HepG2 (cell line): Measurements from ENCODE around the gene GPR17. TPM values are rescaled to one million over a fixed set of nuclear protein-coding genes. Genes with fewer than 3 reads are reported as not detected.

Source experiments
- CHD4 ChIP-seq: fragments of 200-600 bp; sonication (generic); IDR thresholded peaks from 2 replicates; pipeline ENCODE4 v1.7.0; 2017; ENCODE audit warnings: mild to moderate bottlenecking, low read length, borderline replicate concordance
- HNF4A ChIP-seq: sonication (generic); formaldehyde crosslinking; IDR thresholded peaks from 2 replicates; pipeline ENCODE4 v1.4.0; 2020; ENCODE audit warnings: missing genetic modification reagents
- MED1 ChIP-seq: sonication (generic); formaldehyde crosslinking; IDR thresholded peaks from 2 replicates; pipeline ENCODE4 v1.4.0; 2020; ENCODE audit warnings: missing genetic modification reagents
- MTF2 ChIP-seq: sonication (generic); formaldehyde crosslinking; IDR thresholded peaks from 2 replicates; pipeline ENCODE4 v1.5.0; 2020; ENCODE audit warnings: missing genetic modification reagents, borderline replicate concordance
- ONECUT2 ChIP-seq: sonication (generic); formaldehyde crosslinking; IDR thresholded peaks from 2 replicates; pipeline ENCODE4 v1.4.0; 2020; ENCODE audit warnings: missing genetic modification reagents
- SALL2 ChIP-seq: sonication (generic); formaldehyde crosslinking; IDR thresholded peaks from 2 replicates; pipeline ENCODE4 v1.8.1; 2023; ENCODE audit warnings: mild to moderate bottlenecking, missing genetic modification reagents, inconsistent platforms
- SMAD3 ChIP-seq: sonication (generic); formaldehyde crosslinking; IDR thresholded peaks from 2 replicates; pipeline ENCODE4 v1.4.0; 2020; ENCODE audit warnings: missing genetic modification reagents
- SRSF1 ChIP-seq: fragments of 200-400 bp; formaldehyde crosslinking; optimal IDR thresholded peaks from 2 replicates; pipeline ENCODE3; 2017; ENCODE audit warnings: mild to moderate bottlenecking, low read depth, low read length, moderate library complexity
- TAF15 ChIP-seq: fragments of 200-400 bp; formaldehyde crosslinking; IDR thresholded peaks from one replicate; pipeline ENCODE4 v1.6.1; 2018; ENCODE audit warnings: mild to moderate bottlenecking, low read depth, low read length; ENCODE audit not compliant: poor library complexity, severe bottlenecking
- THYN1 ChIP-seq: sonication (generic); formaldehyde crosslinking; IDR thresholded peaks from 2 replicates; pipeline ENCODE4 v1.8.1; 2023; ENCODE audit warnings: low read depth, mild to moderate bottlenecking, moderate library complexity, missing genetic modification reagents, borderline replicate concordance
- ZFP36L1 ChIP-seq: sonication (generic); formaldehyde crosslinking; IDR thresholded peaks from 2 replicates; pipeline ENCODE4 v1.8.0; 2022; ENCODE audit warnings: mild to moderate bottlenecking, missing genetic modification reagents, moderate library complexity
- ZNF260 ChIP-seq: sonication (generic); formaldehyde crosslinking; IDR thresholded peaks from 2 replicates; pipeline ENCODE4 v1.4.0; 2020; ENCODE audit warnings: missing genetic modification reagents, low read depth, mild to moderate bottlenecking, borderline replicate concordance
- ZNF367 ChIP-seq: sonication (generic); formaldehyde crosslinking; IDR thresholded peaks from 2 replicates; pipeline ENCODE4 v1.4.0; 2020; ENCODE audit warnings: missing genetic modification reagents, borderline replicate concordance
- ZNF709 ChIP-seq: sonication (generic); formaldehyde crosslinking; IDR thresholded peaks from 2 replicates; pipeline ENCODE4 v1.5.0; 2020; ENCODE audit warnings: mild to moderate bottlenecking, missing genetic modification reagents
- ZNF775 ChIP-seq: sonication (generic); formaldehyde crosslinking; IDR thresholded peaks from 2 replicates; pipeline ENCODE4 v1.4.0; 2020; ENCODE audit warnings: missing genetic modification reagents, mild to moderate bottlenecking, moderate library complexity, borderline replicate concordance
- ZNF780A ChIP-seq: sonication (generic); formaldehyde crosslinking; IDR thresholded peaks from 2 replicates; pipeline ENCODE4 v1.8.0; 2022; ENCODE audit warnings: mild to moderate bottlenecking, missing genetic modification reagents, moderate library complexity
- polyA plus RNA-seq, 8 experiments: library from polyadenylated mRNA; depleted of rRNA in 3 of 8; stranded (reverse) in 7 of 8; unstranded in 1 of 8; fragments of >200 nt; fragmentation: Illumina TruSeq in 4 of 8; extraction: Trizol in 4 of 8; gene quantifications; 2 replicates each; pipeline versions ENCODE4 v1.2.1 to v1.2.3, GENCODE V29; 2011 to 2016; ENCODE audit warnings: low read depth in 4 of 8, missing spikeins in 1 of 8, mixed read lengths in 1 of 8; ENCODE audit not compliant: insufficient read depth in 1 of 8
- total RNA-seq, 5 experiments: library from RNA; depleted of rRNA; stranded (reverse); fragments of >200 nt; fragmentation: Illumina TruSeq; extraction: Trizol; gene quantifications; 2 replicates each; pipeline ENCODE4 v1.2.3, GENCODE V29; 2016; ENCODE audit warnings: low read depth in 1 of 5
- TF ChIP-seq, protein P1 (sequence below): IDR thresholded peaks from 2 replicates; pipeline ENCODE4 v1.6.1; 2018; ENCODE audit warnings: missing genetic modification reagents
- TF ChIP-seq, protein P2 (sequence below): sonication (generic); formaldehyde crosslinking; IDR thresholded peaks from 2 replicates; pipeline ENCODE4 v1.8.1; 2023; ENCODE audit warnings: missing genetic modification reagents, mild to moderate bottlenecking, borderline replicate concordance
- TF ChIP-seq, protein P3 (sequence below): sonication (generic); IDR thresholded peaks from 2 replicates; pipeline ENCODE4 v1.6.1; 2016; ENCODE audit warnings: low read depth, borderline replicate concordance
- TF ChIP-seq, protein P4 (sequence below): sonication (generic); formaldehyde crosslinking; IDR thresholded peaks from 2 replicates; pipeline ENCODE4 v1.8.1; 2023; ENCODE audit warnings: mild to moderate bottlenecking, missing genetic modification reagents
- TF ChIP-seq, protein P5 (sequence below): sonication (generic); formaldehyde crosslinking; IDR thresholded peaks from 2 replicates; pipeline ENCODE4 v1.8.0; 2022; ENCODE audit warnings: missing genetic modification reagents, mild to moderate bottlenecking, inconsistent platforms, borderline replicate concordance
- TF ChIP-seq, protein P6 (sequence below): sonication (generic); formaldehyde crosslinking; conservative IDR thresholded peaks from 2 replicates; pipeline ENCODE4 v1.8.0; 2022; ENCODE audit warnings: low read depth, missing genetic modification reagents

Gene GPR17
- total and polyA plus RNA-seq, 2 of the 13 experiments (the other 11 are each of a cell fraction or from before 2014, with no cell fraction given) = not detected

DNA sequence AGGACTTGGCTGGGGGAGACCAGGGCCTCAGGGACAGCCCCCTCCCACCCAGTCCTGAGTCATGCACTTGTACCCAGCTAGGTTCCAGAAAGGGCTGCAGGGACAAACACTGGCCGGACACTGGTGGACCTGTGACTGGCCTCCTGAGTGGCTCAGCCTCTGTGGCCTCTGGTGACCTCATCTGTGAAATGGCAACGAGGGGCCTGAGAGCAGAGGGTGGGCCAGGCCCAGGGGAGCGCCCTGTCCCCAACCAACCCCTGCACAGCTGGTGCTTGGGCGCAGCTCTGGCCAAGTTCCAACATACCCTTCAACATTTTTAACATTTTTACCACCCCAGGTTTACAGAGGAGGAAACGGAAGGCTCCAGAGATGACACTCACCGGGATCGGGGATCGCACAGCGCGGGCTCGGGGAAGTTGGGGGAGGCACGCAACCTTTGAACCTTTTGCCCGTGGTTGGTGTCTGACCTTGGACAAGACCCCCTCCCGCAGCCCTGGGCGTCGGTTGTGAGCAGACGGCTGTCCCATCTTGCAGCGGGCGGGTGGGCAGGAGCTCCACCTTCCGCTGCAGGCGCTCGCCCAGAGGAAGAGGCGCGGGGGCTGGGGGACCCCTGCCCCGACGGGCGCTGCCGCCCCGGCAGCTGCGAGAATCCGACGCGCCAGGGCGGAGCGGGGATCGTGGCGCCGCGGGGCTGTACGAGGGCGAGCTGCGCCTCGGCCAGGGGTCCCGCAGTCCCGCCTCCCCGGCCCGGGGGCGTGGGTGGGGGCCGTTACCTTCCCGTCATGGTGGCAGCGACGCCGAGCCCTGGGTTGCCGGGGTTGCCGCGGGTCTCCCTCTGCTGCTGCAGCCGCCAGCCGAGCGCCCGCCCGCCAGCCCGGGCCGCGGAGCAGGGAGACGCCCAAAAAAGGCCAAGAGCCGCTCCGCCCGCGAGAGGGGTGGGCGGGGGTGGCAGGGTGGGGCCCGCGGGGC lies 28.6 kb downstream of the GPR17 start (continued):
- TF ChIP-seq, protein P1, sequence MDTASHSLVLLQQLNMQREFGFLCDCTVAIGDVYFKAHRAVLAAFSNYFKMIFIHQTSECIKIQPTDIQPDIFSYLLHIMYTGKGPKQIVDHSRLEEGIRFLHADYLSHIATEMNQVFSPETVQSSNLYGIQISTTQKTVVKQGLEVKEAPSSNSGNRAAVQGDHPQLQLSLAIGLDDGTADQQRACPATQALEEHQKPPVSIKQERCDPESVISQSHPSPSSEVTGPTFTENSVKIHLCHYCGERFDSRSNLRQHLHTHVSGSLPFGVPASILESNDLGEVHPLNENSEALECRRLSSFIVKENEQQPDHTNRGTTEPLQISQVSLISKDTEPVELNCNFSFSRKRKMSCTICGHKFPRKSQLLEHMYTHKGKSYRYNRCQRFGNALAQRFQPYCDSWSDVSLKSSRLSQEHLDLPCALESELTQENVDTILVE = no peak
- TF ChIP-seq ZNF780A (no peak), MED1 (no peak), CHD4 (no peak), TAF15 (no peak), MTF2 (CRISPR knock-in tag) (peak; percentile 80; the same call in 1 of the 2 replicates), ONECUT2 (no peak), ZFP36L1 (CRISPR knock-in tag) (no peak), SRSF1 (no peak), SALL2 (CRISPR knock-in tag) (no peak), ZNF709 (CRISPR knock-in tag) (no peak), ZNF775 (no peak), ZNF367 (no peak), HNF4A (CRISPR knock-in tag) (peak; percentile 69), THYN1 (CRISPR knock-in tag) (no peak), ZNF260 (CRISPR knock-in tag) (no peak), SMAD3 (CRISPR knock-in tag) (no peak)
- TF ChIP-seq, protein P2, sequence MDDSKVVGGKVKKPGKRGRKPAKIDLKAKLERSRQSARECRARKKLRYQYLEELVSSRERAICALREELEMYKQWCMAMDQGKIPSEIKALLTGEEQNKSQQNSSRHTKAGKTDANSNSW (CRISPR knock-in tag) = no peak
- TF ChIP-seq, protein P3, sequence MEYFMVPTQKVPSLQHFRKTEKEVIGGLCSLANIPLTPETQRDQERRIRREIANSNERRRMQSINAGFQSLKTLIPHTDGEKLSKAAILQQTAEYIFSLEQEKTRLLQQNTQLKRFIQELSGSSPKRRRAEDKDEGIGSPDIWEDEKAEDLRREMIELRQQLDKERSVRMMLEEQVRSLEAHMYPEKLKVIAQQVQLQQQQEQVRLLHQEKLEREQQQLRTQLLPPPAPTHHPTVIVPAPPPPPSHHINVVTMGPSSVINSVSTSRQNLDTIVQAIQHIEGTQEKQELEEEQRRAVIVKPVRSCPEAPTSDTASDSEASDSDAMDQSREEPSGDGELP = no peak; the same call in 1 of the 2 replicates
- TF ChIP-seq, protein P4, sequence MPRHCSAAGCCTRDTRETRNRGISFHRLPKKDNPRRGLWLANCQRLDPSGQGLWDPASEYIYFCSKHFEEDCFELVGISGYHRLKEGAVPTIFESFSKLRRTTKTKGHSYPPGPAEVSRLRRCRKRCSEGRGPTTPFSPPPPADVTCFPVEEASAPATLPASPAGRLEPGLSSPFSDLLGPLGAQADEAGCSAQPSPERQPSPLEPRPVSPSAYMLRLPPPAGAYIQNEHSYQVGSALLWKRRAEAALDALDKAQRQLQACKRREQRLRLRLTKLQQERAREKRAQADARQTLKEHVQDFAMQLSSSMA (CRISPR knock-in tag) = no peak
- TF ChIP-seq, protein P5, sequence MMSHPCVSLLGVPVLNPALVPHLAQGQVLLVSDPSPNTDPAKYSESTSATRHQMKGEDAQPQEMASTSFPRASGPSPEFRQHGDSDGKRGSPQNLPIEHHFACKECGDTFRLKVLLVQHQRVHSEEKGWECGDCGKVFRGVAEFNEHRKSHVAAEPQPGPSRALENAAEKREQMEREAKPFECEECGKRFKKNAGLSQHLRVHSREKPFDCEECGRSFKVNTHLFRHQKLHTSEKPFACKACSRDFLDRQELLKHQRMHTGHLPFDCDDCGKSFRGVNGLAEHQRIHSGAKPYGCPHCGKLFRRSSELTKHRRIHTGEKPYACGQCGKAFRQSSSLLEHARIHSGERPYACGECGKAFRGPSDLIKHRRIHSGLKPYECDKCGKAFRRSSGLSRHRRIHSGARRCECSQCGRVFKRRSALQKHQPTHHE (CRISPR knock-in tag) = 0 out of 2 replicates have a peak, but pooled peaks have one; percentile 26
- TF ChIP-seq, protein P6, sequence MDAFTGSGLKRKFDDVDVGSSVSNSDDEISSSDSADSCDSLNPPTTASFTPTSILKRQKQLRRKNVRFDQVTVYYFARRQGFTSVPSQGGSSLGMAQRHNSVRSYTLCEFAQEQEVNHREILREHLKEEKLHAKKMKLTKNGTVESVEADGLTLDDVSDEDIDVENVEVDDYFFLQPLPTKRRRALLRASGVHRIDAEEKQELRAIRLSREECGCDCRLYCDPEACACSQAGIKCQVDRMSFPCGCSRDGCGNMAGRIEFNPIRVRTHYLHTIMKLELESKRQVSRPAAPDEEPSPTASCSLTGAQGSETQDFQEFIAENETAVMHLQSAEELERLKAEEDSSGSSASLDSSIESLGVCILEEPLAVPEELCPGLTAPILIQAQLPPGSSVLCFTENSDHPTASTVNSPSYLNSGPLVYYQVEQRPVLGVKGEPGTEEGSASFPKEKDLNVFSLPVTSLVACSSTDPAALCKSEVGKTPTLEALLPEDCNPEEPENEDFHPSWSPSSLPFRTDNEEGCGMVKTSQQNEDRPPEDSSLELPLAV (CRISPR knock-in tag) = no peak
